RPMI8226 (cell line): Measurements from ENCODE around the gene SQSTM1.
"Not testable (repeated sequence)": the region's sequence is repeated elsewhere in the genome, so short reads cannot be mapped to it uniquely, and the experiment has no call there.

Experiments used
- DNase-seq: peaks from one replicate; pipeline ENCODE4 v3.0.0-alpha.2; 2015

The SQSTM1 gene

DNA sequence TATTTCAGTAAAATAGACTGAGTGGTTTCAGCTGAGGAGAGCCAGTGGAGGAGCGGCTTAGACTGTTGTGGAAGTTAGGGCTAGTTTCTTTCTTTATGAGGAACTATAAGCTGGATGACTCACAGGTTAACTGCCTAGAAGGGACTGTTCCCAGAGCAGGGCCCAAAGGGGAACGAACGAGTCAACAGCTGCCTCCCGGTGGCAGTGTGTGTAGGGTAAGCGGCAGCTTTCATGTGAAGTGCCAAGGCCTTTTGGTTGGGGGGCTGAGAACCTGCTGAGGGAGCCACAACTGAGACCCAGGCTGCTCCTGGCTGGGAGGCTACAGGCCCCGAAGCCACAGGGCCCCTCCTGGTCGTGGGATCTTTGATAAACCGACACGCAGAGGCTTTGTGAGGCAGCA lies 7.0 kb downstream of the SQSTM1 start:
- no peak for DNase-seq

DNA sequence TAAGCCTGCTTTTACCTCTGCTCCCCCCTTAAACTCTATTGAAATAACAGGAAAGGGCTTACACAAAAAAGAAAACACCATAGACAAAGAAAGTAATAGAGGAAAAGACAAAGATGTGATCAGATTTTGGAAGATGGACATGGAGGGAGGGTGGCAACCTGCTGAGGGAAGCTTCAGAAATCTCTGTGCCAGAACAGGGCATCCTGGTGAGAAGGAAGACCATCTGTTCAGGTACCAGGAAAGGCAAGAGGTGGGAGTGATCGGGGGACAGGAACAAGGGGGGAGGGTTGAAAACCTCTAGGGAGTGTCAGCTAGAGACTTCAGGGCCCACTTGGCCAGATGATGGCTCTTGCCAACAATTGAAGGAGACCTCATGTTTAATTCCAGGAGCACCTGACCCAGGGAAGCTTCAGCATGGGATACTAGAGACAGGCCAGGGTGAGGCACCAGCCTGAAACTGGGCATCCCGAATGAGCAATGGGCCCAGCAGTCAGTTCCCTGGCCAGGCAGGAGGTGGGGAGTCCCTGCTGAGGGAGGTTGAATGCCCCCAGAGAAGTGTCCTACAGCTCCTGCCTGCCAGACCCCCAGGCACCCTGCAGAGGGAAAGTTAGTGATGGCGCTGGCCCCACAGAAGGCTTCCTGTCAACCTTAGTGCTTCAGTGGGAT lies 8.2 kb downstream of the SQSTM1 start:
- no peak for DNase-seq

DNA sequence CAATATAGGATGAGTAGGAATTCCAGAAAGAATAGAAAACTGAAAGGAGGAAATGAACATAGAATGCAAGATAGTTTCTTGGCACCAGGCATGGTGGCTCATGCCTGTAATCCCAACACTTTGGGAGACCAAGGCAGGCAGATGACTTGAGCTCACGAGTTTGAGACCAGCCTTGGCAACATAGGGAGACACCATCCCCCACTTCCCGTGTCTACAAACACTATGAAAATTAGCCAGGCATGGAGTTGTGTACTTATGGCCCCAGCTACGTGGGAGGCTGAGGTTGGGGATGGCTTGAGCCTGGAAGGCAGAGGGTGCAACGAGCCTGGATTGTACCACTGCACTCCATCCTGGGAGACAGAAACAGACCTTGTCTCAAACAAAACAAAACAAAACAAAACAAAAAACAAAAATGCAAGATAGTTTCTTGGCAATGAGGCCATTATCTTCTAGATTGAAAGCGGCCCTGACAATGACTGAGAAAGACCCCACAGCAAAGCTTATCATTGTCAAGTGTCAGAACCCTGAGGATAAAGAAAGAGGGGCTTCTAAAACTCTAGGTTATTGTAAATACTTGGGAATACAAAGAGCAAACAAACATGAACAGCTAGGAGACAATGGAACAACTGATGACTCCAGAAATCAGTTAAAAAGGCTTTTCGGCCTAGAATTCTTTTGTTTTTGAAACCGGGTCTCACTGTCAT lies 9.2 kb downstream of the SQSTM1 start:
- no peak for DNase-seq

DNA sequence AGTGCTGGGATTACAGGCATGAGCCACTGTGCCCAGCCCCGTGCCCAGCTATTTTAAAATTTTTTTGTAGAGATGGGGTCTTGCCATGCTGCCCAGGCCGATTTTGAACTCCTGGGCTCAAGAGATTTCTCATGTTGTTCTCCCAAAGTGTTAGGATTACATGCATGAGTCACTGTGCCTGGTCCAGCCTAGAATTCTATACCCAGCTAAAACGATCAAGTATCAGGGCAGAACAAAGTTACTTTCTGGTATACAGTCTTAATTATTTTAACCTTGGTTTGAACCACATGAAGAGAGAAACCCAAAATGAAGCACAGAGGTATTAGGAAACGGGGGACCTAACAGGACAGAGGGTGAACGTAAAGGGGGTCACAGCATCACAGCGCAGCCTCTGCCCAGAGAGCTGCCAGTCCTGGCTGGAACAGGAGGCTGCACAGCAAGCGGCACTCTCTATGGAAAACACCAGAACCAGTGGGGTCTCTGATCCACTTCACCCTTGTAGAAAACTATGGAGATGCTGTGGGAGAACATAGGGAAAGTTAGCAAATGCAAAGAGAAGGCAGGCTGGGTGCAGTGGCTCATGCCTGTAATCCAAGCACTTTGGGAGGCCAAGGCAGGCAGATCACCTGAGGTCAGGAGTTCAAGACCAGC lies 10.2 kb downstream of the SQSTM1 start:
- no peak for DNase-seq

- no peak for DNase-seq
Observed at GRCh38 chr5:179832039-179832745, 11.5 kb downstream of the SQSTM1 start.

- DNase-seq = no peak
Observed at GRCh38 chr5:179833056-179833708, 12.5 kb downstream of the SQSTM1 start.

GRCh38 chr5:179833709-179834070 lies 13.0 kb downstream of the SQSTM1 start:
- DNase-seq = no peak

DNA sequence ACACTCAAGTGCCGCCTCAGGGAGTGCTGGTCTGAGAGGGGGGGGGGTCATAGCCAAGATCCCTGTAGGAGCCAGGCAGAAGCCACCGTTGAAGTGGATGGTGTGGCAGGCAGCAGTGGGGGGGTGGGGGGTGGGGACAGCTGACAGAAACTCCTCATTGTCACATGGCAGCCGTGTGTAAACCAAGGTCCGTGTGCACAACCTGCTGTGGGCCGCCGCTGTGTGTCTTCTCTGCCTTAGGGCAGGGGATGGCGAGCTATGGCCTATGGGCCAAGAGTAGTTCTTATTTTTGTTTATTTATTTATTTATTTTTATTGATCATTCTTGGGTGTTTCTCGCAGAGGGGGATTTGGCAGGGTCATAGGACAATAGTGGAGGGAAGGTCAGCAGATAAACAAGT lies 13.4 kb downstream of the SQSTM1 start:
- no peak for DNase-seq

GRCh38 chr5:179834871-179835270 lies 14.2 kb downstream of the SQSTM1 start:
- DNase-seq = not testable (repeated sequence)

GRCh38 chr5:179836225-179837019 lies 15.7 kb downstream of the SQSTM1 start:
- DNase-seq = no peak

GRCh38 chr5:179837076-179838011 lies 16.6 kb downstream of the SQSTM1 start:
- no peak for DNase-seq

GRCh38 chr5:179839328-179840256 lies 18.9 kb downstream of the SQSTM1 start:
- no peak for DNase-seq

GRCh38 chr5:179840321-179840720 lies 19.6 kb downstream of the SQSTM1 start:
- DNase-seq = no peak

GRCh38 chr5:179840766-179841165 lies 20.1 kb downstream of the SQSTM1 start:
- no peak for DNase-seq

DNA sequence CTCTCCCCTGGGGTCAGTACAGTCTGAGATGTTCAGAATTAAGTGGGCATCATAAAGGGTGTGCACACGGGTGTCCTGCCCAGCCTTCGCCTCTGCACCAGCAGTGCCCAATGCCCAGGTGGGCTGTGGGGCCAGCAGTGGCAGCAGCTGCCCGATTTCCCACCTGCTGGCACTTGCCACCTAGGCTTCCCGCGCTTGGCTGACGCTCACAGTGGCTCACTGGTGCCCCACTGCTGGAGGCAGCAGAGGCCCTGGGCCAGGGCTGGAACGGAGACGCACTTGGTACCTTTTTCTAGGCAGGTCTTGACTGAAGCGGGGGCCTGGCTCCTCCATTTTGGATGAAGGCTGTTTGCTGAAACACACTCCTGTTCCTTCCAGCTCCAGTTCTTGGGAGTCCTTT lies 20.9 kb downstream of the SQSTM1 start:
- no peak for DNase-seq

DNA sequence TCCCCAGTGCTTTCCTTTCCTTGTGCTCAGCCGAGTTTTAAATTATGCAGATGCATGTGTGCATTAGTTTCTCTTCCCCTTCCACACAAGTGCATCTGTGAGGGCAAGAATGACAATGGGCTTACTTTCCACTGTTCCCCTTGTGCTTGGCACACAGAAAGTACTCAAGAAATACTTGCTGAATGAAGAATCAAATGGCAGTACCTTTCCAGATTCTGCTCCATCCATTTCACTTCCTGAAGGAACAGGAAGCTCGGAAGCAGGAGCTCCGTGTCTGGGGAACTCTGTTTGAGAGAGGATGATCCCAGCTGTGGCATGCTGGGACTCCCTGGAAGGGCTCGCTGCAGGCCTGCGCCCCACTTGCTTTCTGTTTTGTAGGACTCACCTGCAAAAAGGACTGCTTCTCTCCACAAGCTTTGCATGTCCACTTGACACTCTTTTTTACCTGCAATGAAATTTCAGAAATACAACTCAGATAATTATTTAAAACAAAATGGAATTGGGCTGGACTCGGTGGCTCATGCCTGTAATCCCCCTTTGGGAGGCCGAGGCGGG lies 32.4 kb downstream of the SQSTM1 start:
- no peak for DNase-seq

DNA sequence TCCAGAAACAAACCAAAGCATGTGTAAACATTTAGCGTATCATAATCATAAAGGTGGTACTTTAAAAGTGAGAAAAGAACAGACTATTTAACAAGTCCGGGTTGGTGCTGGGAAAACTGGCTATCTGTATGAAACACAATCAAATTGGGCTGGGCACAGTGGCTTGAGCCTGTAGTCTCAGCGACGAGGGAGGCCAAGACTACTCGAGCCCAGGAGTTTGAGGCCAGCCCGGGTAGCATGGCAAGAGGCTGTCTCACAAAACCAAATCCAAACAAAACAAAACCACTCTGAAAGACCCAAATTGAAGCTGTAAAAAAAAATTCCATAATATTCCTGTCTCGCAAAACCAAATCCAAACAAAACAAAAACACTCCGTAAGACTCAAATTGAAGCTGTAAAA lies 33.7 kb downstream of the SQSTM1 start:
- DNase-seq = no peak

- DNase-seq = peak; percentile 72
Observed at GRCh38 chr5:179858241-179858585, 37.5 kb downstream of the SQSTM1 start.

DNA sequence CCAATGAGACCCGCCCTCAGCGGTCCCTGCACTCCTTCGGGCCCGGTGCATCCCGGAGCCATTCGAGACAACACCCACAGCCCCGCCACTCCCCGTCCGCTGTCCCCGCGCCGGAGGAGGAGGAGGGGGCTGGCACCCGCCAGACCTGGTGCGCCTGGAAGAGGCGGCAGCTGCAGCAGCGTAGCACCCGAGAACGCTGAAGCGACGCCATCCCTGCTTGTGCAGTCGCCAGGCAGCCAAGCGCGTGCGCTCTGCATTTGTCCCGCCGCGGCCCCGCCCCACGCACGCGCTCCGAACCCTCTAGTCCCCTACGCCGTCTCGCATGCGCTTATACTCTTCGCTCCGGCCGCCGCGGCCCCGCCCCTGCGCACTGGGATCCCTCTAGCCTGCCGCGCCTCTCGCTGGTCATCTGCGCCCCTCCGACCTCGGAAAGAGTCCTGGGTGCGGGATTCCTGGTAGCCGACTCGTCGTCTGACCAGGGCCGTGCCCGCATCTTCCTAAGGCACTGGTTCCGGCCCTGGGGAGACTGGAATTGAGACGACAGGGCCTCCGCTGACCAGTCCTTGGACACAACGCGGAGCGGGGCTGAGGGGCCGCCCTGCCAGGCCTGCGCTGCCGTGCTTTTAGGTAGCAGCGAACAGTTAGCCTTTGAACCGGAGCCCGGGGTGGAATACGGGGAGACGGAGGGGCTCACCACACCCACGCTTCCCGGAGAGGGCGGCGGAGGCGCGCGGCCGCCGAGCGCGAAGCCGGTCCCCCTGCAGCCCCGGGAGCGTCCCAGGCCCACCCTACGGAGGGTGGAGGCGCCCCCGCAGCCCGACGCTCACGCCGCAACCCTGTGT lies 38.1 kb downstream of the SQSTM1 start, which contains the start of gene MRNIP:
TSS of gene MRNIP (minus strand) at position 232 of the 842 bp plus-strand sequence. CDS start at position 211, 21 bp downstream.
- peak; percentile 97 for DNase-seq
